SKM-1 (cell line): Measurements from ENCODE around the gene TRIM54.
A peak's percentile ranks its signal among the peaks of the same experiment; 100 is the strongest.
"Not testable (repeated sequence)": the region's sequence is repeated elsewhere in the genome, so short reads cannot be mapped to it uniquely, and the experiment has no call there.

Experiments used
- DNase-seq: peaks from one replicate; lab custom pipeline; 2025; ENCODE audit not compliant: unreplicated experiment; lab: John Stamatoyannopoulos, UW

TRIM54 gene

GRCh38 chr2:27309651-27310050 lies 27.4 kb downstream of the TRIM54 start:
- no peak for DNase-seq

- DNase-seq, result no peak
These were observed 29.9 kb downstream of the TRIM54 start for GRCh38 chr2:27312152-27312551.

- no peak for DNase-seq
These were observed 31.8 kb downstream of the TRIM54 start for GRCh38 chr2:27313882-27314645.

GRCh38 chr2:27314709-27315108 lies 32.5 kb downstream of the TRIM54 start:
- no peak for DNase-seq

- DNase-seq, result no peak
These were observed 32.9 kb downstream of the TRIM54 start for GRCh38 chr2:27315122-27315521.

GRCh38 chr2:27316655-27317412 lies 34.6 kb downstream of the TRIM54 start:
- no peak for DNase-seq

- DNase-seq, result not testable (repeated sequence)
These were observed 37.6 kb downstream of the TRIM54 start for GRCh38 chr2:27319839-27320238.

- no peak for DNase-seq
These were observed 38.8 kb downstream of the TRIM54 start for GRCh38 chr2:27320958-27321543.

- DNase-seq, result peak; percentile 13
These were observed 40.1 kb downstream of the TRIM54 start for GRCh38 chr2:27322301-27322765.

- peak; percentile 70 for DNase-seq
These were observed 40.8 kb downstream of the TRIM54 start, which contains the start of gene MPV17 for GRCh38 chr2:27322766-27323595. Gene MPV17 (minus strand): TSS chr2:27323097. CDS start chr2:27322517, 580 bp downstream.

GRCh38 chr2:27323596-27324285 lies 41.5 kb downstream of the TRIM54 start:
- no peak for DNase-seq

GRCh38 chr2:27324720-27325119 lies 42.5 kb downstream of the TRIM54 start:
- DNase-seq, result no peak

- no peak for DNase-seq
These were observed 53.1 kb downstream of the TRIM54 start for GRCh38 chr2:27335311-27335710.

GRCh38 chr2:27336173-27336572 lies 53.9 kb downstream of the TRIM54 start:
- DNase-seq, result no peak

- no peak for DNase-seq
These were observed 65.4 kb downstream of the TRIM54 start for GRCh38 chr2:27347641-27348040.

GRCh38 chr2:27350106-27350693 lies 68.0 kb downstream of the TRIM54 start:
- no peak for DNase-seq

GRCh38 chr2:27351802-27352598 lies 69.8 kb downstream of the TRIM54 start:
- no peak for DNase-seq

GRCh38 chr2:27353386-27353761 lies 71.1 kb downstream of the TRIM54 start:
- DNase-seq, result not testable (repeated sequence)
